Measurements from ENCODE around the gene ANKLE1. TPM values are rescaled to one million over a fixed set of nuclear protein-coding genes. Genes with fewer than 3 reads are reported as not detected.

The ANKLE1 gene
- total RNA-seq, 2 experiments from 2014 or later = 9.2 to 17.2 TPM

DNA sequence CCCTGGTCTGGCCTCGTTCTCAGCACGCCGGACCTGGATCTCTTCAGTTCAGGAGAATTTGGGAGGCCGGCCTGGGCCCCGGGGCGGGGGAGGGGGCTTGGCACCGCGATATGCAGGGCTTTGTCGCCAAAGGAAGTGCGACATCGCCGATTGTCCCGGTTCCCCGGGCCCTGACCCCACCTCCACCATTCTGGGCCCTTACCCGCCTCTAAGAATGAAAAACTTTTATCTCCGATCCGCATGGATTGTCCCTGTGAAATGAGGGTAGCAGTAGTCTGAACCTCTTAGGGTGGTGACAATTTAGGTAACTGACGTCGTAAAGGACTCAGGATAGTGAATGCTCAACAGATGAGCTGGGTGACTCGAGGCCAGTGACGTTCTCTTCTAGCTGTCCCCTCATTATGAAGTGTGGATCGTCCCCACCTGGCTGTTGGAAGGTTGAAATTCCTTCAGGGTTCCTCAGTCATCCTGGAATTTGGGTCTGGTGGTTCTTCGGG is 28.3 kb downstream of the ANKLE1 start:
- DNase-seq = peak; percentile 55
- Mint-ChIP-seq H3K27me3 (no peaks in the 10 kb centered on the region), H3K4me3 (peak overlapping the region; percentile 90), H3K9me3 (ENCODE audit: low read depth) (no peaks in the 10 kb centered on the region), H3K36me3 (peaks cover 9% of the 10 kb centered on the region), H3K4me1 (peaks cover 41% of the 10 kb centered on the region), H3K27ac (peak overlapping the region; percentile 95)
- CTCF ChIA-PET = interaction anchor here (0.7 to 6.2 kb wide), 7 partner anchors 17 to 257 kb away, joined by 3 to 44 read pairs (median 7); partner anchors contain the start of genes ANO8, BABAM1 and GTPBP3
- ATAC-seq = no peak

GRCh38 chr19:17311455-17312188 is 29.9 kb downstream of the ANKLE1 start:
- CTCF ChIA-PET = no interaction called here
- peaks cover 40% of the 10 kb centered on the region for H3K4me1 Mint-ChIP-seq

DNA sequence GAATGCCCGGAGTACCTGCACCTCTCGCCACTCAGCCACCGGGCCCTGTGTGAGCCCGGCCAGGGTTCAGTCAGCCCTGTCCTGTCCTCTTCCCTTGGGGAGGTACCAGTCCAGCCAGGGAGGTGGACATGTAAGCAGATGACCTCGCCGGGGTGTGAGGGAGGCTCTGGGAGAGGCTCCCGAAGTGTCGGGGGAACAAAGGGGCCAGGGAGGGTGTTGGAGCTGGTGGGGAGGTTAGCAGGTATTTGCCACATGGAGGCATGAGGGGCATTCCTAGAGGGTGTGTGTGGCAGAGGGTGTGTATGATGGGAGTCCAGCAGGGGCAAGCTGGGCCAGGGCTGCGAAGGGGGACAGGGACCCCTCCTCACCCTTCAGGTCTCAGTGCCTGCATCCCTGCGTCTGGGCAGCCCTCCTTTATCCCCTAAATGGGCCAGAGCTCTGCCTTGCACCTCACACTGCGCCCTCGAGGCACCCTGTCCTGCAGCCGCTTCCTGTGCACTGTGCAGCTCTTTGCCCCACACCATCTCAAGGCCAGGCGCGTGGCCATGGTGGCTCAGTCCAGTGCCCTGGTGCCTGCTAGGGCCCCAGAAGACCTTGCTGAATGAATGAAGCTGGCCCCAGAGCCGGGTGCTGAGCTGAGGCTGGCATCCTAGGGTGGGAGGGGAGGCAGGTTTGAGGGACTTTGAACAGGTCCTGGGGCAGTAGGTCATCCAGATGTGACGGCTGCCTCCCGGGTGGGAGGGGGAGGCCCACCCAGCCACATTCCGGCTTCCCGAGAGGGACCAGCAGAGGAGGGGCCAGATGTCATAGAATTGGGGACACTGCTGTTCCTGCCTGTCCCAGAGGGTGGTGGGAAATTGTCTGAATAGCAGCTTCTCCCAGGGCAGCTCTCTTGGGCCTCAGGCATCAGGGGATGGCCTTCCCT is 30.8 kb downstream of the ANKLE1 start:
- no peak for ATAC-seq
- CTCF ChIA-PET = interaction anchor here (1.7 kb wide), 1 partner anchor 22 kb away, joined by 5 read pairs; the partner anchor contains the start of gene ANO8
- H3K4me1 Mint-ChIP-seq = peaks cover 32% of the 10 kb centered on the region
- H3K4me3 Mint-ChIP-seq = no peak overlapping the region
- H3K27me3 Mint-ChIP-seq = no peaks in the 10 kb centered on the region
- no peak overlapping the region for H3K27ac Mint-ChIP-seq
- H3K9me3 Mint-ChIP-seq (ENCODE audit: low read depth) = no peaks in the 10 kb centered on the region
- H3K36me3 Mint-ChIP-seq = peaks cover 16% of the 10 kb centered on the region
- no peak for DNase-seq

More at GRCh38 chr19:17311455-17312188, 29.9 kb downstream of the ANKLE1 start:
- H3K27ac Mint-ChIP-seq = peak overlapping the region; percentile 39
- H3K36me3 Mint-ChIP-seq = peaks cover 16% of the 10 kb centered on the region
- DNase-seq (no peak), ATAC-seq (no peak)
- no peaks in the 10 kb centered on the region for H3K27me3 Mint-ChIP-seq
- no peak overlapping the region for H3K4me3 Mint-ChIP-seq
- no peaks in the 10 kb centered on the region for H3K9me3 Mint-ChIP-seq (ENCODE audit: low read depth)

- H3K27ac Mint-ChIP-seq = no peak overlapping the region
- CTCF ChIA-PET = no interaction called here
- H3K36me3 Mint-ChIP-seq = peaks cover 16% of the 10 kb centered on the region
- ATAC-seq = no peak
- peaks cover 23% of the 10 kb centered on the region for H3K4me1 Mint-ChIP-seq
- no peaks in the 10 kb centered on the region for H3K9me3 Mint-ChIP-seq (ENCODE audit: low read depth)
- DNase-seq = no peak
- no peak overlapping the region for H3K4me3 Mint-ChIP-seq
- H3K27me3 Mint-ChIP-seq = no peaks in the 10 kb centered on the region
These were observed 32.4 kb downstream of the ANKLE1 start for GRCh38 chr19:17314007-17314593.

DNA sequence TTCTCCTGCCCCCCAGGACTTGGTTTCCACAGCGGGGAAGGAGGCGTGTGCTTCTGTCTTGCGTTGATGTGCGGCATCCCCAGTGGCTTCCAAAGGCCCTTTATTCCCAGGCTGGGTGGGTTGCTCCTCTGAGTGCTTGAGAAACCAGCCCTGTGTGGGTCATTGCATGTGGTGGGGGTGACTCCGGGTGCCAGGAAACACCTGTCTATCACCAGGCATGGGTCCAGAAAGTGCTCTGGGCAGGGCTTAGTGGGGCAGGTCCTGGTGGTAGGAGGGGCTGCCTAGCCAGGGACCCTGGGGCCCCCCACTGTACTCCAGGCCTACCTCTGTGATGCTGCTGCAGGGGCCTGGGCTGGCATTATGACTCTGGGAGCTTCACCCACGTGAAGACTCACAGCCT is 37.3 kb downstream of the ANKLE1 start:
- DNase-seq = no peak
- Mint-ChIP-seq H3K36me3 (peaks cover 20% of the 10 kb centered on the region), H3K4me1 (peaks cover 5% of the 10 kb centered on the region), H3K9me3 (ENCODE audit: low read depth) (no peaks in the 10 kb centered on the region), H3K27me3 (no peaks in the 10 kb centered on the region), H3K27ac (no peak overlapping the region), H3K4me3 (no peak overlapping the region)
- CTCF ChIA-PET = interaction anchor here (0.6 kb wide), 1 partner anchor 69 kb away, joined by 3 read pairs; no protein-coding TSS in a partner anchor
- no peak for ATAC-seq

DNA sequence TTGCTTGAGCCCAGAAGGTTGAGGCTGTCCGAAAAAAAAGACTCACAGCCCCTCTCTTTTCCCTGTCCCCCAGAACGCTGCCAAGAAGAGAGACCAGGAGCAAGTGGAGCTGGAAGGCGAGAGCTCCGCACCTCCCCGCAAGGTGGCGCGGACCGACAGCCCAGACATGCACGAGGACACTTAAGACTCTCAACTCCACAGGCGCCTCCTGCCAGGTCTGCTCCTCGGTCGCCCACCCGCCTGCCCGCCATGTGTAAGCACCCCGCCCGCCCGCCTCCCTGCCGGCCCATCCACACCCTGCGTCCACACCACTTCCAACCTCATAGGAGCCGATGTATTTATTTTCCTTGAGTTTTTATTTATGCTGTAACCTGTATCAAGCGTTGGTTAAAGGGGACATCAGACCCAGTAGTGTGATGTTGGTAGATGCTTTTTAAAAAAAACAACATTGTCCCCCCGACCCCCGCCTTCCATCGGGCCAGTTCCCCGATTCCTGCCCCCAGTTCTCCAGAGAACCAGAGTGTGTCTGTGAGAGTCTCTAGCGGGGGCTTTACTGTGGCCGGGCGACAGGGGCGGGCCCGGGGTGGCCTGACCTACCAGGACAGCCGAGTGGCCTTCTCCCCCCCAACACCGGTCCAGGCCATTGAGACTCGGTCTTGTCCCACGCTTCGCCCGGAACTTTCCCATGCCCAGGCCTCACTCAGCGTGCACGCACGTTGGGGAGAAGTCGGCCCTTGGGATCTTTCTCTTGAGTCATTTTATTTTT is 38.0 kb downstream of the ANKLE1 start:
- CTCF ChIA-PET = interaction anchor here (0.6 kb wide), 1 partner anchor 69 kb away, joined by 3 read pairs; no protein-coding TSS in a partner anchor
- peaks cover 5% of the 10 kb centered on the region for H3K4me1 Mint-ChIP-seq
- H3K4me3 Mint-ChIP-seq = no peak overlapping the region
- no peaks in the 10 kb centered on the region for H3K9me3 Mint-ChIP-seq (ENCODE audit: low read depth)
- ATAC-seq (no peak), DNase-seq (no peak)
- H3K36me3 Mint-ChIP-seq = peaks cover 17% of the 10 kb centered on the region
- H3K27ac Mint-ChIP-seq = no peak overlapping the region
- H3K27me3 Mint-ChIP-seq = no peaks in the 10 kb centered on the region

DNA sequence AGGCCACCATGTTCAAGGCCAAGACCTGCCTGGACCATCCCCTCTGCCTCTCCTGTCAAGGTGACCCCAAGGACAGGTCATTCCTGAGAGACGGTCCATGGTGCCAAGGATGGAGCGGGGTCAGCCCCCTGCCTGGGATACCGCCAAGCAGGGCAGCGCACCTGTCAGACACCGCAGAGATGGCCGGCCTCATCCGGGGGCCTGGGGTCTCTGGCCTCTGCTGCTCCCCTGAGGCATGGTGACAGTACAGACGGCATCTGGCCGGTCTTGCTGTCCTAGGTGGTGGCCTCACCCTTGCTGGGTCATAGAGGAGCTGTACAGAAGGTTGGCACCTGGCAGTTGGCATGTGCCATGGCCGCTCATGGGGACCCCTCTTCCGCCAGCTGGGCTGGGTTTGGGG is 38.7 kb downstream of the ANKLE1 start:
- Mint-ChIP-seq H3K9me3 (ENCODE audit: low read depth) (no peaks in the 10 kb centered on the region), H3K36me3 (peaks cover 17% of the 10 kb centered on the region), H3K4me1 (peaks cover 5% of the 10 kb centered on the region), H3K27me3 (no peaks in the 10 kb centered on the region), H3K27ac (no peak overlapping the region), H3K4me3 (no peak overlapping the region)
- DNase-seq = no peak
- no peak for ATAC-seq
- CTCF ChIA-PET = no interaction called here

- H3K27me3 Mint-ChIP-seq = no peaks in the 10 kb centered on the region
- ATAC-seq = no peak
- CTCF ChIA-PET = interaction anchor here (0.6 to 1.4 kb wide), 2 partner anchors 15 to 17 kb away, joined by 3 to 4 read pairs; no protein-coding TSS in a partner anchor
These were observed 40.2 kb downstream of the ANKLE1 start for GRCh38 chr19:17321655-17322489.

GRCh38 chr19:17322854-17323253 is 41.2 kb downstream of the ANKLE1 start:
- Mint-ChIP-seq H3K36me3 (peaks cover 10% of the 10 kb centered on the region), H3K4me3 (no peak overlapping the region), H3K4me1 (no peaks in the 10 kb centered on the region), H3K27me3 (peaks cover 4% of the 10 kb centered on the region), H3K27ac (no peak overlapping the region), H3K9me3 (ENCODE audit: low read depth) (no peaks in the 10 kb centered on the region)
- ATAC-seq (no peak), DNase-seq (no peak)
- CTCF ChIA-PET = no interaction called here

More at GRCh38 chr19:17321655-17322489, 40.2 kb downstream of the ANKLE1 start:
- Mint-ChIP-seq H3K9me3 (ENCODE audit: low read depth) (no peaks in the 10 kb centered on the region), H3K4me1 (no peaks in the 10 kb centered on the region), H3K4me3 (no peak overlapping the region), H3K36me3 (peaks cover 10% of the 10 kb centered on the region), H3K27ac (no peak overlapping the region)
- no peak for DNase-seq

- no peak overlapping the region for H3K4me3 Mint-ChIP-seq
- ATAC-seq = no peak
- CTCF ChIA-PET = interaction anchor here (0.7 kb wide), 1 partner anchor 66 kb away, joined by 3 read pairs; no protein-coding TSS in a partner anchor
These were observed 41.7 kb downstream of the ANKLE1 start for GRCh38 chr19:17323300-17323963.

DNA sequence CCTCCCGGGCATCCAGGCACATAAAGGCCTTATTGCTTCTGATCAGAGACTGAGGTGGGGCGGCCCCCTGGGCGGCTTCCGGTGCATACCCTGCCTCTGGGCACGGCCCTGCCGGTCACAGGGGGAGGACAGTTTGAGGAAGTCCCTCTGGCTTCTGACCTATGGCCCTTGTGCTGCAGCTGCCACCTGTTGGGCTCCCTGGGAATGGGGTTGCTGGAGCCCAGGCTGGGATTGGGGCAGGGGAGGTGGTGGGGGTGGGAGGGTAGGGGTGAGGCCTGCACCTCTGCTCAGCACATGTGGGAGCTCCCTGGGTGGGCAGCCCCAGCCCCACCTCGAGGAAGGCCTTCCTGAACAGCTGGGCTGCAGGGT is 42.2 kb downstream of the ANKLE1 start:
- peaks cover 5% of the 10 kb centered on the region for H3K27me3 Mint-ChIP-seq
- DNase-seq (no peak), ATAC-seq (no peak)
- peaks cover 10% of the 10 kb centered on the region for H3K36me3 Mint-ChIP-seq
- CTCF ChIA-PET = interaction anchor here (0.7 kb wide), 1 partner anchor 65 kb away, joined by 3 read pairs; no protein-coding TSS in a partner anchor
- no peak overlapping the region for H3K4me3 Mint-ChIP-seq
- H3K27ac Mint-ChIP-seq = no peak overlapping the region
- H3K9me3 Mint-ChIP-seq (ENCODE audit: low read depth) = no peaks in the 10 kb centered on the region
- H3K4me1 Mint-ChIP-seq = no peaks in the 10 kb centered on the region

More at GRCh38 chr19:17323300-17323963, 41.7 kb downstream of the ANKLE1 start:
- Mint-ChIP-seq H3K9me3 (ENCODE audit: low read depth) (no peaks in the 10 kb centered on the region), H3K27me3 (peaks cover 5% of the 10 kb centered on the region), H3K27ac (no peak overlapping the region), H3K36me3 (peaks cover 10% of the 10 kb centered on the region), H3K4me1 (no peaks in the 10 kb centered on the region)
- no peak for DNase-seq
